ENCODE measurements around the gene CHST13. TPM values are rescaled to one million over a fixed set of nuclear protein-coding genes. Genes with fewer than 3 reads are reported as not detected.

Gene CHST13
- total RNA-seq, 1 donor: 1.5 TPM

- H3K4me1 ChIP-seq (ENCODE audit: insufficient read depth, low read length): no peaks in the 10 kb centered on the region
- H3K9me3 ChIP-seq (ENCODE audit: low read depth, low read length): no peaks in the 10 kb centered on the region
- no peaks in the 10 kb centered on the region for H3K27me3 ChIP-seq (ENCODE audit: insufficient read depth, low read length)
- H3K4me3 ChIP-seq (ENCODE audit: low read length): no peak overlapping the region
Observed at GRCh38 chr3:126496894-126497850, 26.8 kb upstream of the CHST13 start.

DNA sequence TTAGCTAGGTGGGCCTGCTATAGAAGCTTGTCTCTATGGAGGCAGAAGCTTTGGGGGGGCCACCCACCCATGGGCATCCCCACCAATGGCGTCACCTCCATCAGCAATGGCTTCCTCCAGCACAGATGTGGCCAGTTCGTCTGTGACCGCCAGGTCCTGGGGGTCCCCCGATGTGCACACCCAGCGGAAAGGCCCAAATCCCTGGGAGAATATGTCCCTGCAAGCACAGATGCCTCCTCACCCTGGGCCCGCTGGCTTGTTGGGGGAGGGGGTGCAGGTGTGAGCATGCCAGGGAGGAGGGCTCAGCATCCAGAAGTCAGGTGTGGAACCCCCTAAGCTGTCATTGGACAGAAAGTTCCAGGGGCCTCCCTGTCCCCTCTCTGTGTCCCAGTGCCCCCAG lies 26.0 kb upstream of the CHST13 start:
- H3K27me3 ChIP-seq (ENCODE audit: insufficient read depth, low read length): no peaks in the 10 kb centered on the region
- H3K9me3 ChIP-seq (ENCODE audit: low read depth, low read length): no peaks in the 10 kb centered on the region

GRCh38 chr3:126498461-126498860 lies 25.5 kb upstream of the CHST13 start:
- Histone ChIP-seq H3K4me3 (ENCODE audit: low read length) (no peak overlapping the region), H3K9me3 (ENCODE audit: low read depth, low read length) (no peaks in the 10 kb centered on the region), H3K27me3 (ENCODE audit: insufficient read depth, low read length) (no peaks in the 10 kb centered on the region), H3K4me1 (ENCODE audit: insufficient read depth, low read length) (no peaks in the 10 kb centered on the region)

More for the DNA sequence above, 26.0 kb upstream of the CHST13 start:
- Histone ChIP-seq H3K4me3 (ENCODE audit: low read length) (no peak overlapping the region), H3K4me1 (ENCODE audit: insufficient read depth, low read length) (no peaks in the 10 kb centered on the region)

- Histone ChIP-seq H3K9me3 (ENCODE audit: low read depth, low read length) (no peaks in the 10 kb centered on the region), H3K27me3 (ENCODE audit: insufficient read depth, low read length) (no peaks in the 10 kb centered on the region), H3K4me3 (ENCODE audit: low read length) (no peak overlapping the region), H3K4me1 (ENCODE audit: insufficient read depth, low read length) (no peaks in the 10 kb centered on the region)
Observed at GRCh38 chr3:126498929-126499328, 25.0 kb upstream of the CHST13 start.

GRCh38 chr3:126499401-126499800 lies 24.6 kb upstream of the CHST13 start:
- H3K27me3 ChIP-seq (ENCODE audit: insufficient read depth, low read length): no peaks in the 10 kb centered on the region
- no peaks in the 10 kb centered on the region for H3K9me3 ChIP-seq (ENCODE audit: low read depth, low read length)
- H3K4me1 ChIP-seq (ENCODE audit: insufficient read depth, low read length): no peaks in the 10 kb centered on the region
- H3K4me3 ChIP-seq (ENCODE audit: low read length): no peak overlapping the region

GRCh38 chr3:126500016-126500415 lies 23.9 kb upstream of the CHST13 start:
- Histone ChIP-seq H3K9me3 (ENCODE audit: low read depth, low read length) (no peaks in the 10 kb centered on the region), H3K4me3 (ENCODE audit: low read length) (no peak overlapping the region), H3K4me1 (ENCODE audit: insufficient read depth, low read length) (no peaks in the 10 kb centered on the region), H3K27me3 (ENCODE audit: insufficient read depth, low read length) (no peaks in the 10 kb centered on the region)

- Histone ChIP-seq H3K9me3 (ENCODE audit: low read depth, low read length) (no peaks in the 10 kb centered on the region), H3K4me1 (ENCODE audit: insufficient read depth, low read length) (no peaks in the 10 kb centered on the region), H3K27me3 (ENCODE audit: insufficient read depth, low read length) (no peaks in the 10 kb centered on the region), H3K4me3 (ENCODE audit: low read length) (no peak overlapping the region)
Observed at GRCh38 chr3:126501054-126501453, 22.9 kb upstream of the CHST13 start.

DNA sequence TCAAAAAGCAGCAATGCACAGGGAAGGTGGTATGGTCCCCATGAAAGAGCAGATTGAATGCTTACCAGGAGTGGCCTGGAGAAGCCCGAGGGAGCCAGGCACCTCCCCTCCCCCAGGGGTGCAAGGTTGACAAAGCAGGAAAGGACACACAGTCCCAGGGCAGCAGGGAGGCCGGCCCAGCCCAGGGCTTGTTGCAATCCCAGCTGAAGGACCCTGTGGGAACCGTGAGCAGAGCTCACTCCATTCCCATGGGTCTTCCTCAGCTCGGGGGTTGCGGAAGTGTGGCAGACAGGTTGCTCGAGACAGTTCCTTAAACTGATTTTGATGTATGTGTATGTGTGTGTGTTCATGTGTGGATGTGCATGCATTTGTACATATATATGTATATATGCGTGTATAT lies 22.2 kb upstream of the CHST13 start:
- Histone ChIP-seq H3K27me3 (ENCODE audit: insufficient read depth, low read length) (no peaks in the 10 kb centered on the region), H3K9me3 (ENCODE audit: low read depth, low read length) (no peaks in the 10 kb centered on the region), H3K4me3 (ENCODE audit: low read length) (no peak overlapping the region), H3K4me1 (ENCODE audit: insufficient read depth, low read length) (no peaks in the 10 kb centered on the region)

- Histone ChIP-seq H3K4me3 (ENCODE audit: low read length) (no peak overlapping the region), H3K4me1 (ENCODE audit: insufficient read depth, low read length) (no peaks in the 10 kb centered on the region), H3K27me3 (ENCODE audit: insufficient read depth, low read length) (no peaks in the 10 kb centered on the region), H3K9me3 (ENCODE audit: low read depth, low read length) (no peaks in the 10 kb centered on the region)
Observed at GRCh38 chr3:126502656-126503055, 21.3 kb upstream of the CHST13 start.

DNA sequence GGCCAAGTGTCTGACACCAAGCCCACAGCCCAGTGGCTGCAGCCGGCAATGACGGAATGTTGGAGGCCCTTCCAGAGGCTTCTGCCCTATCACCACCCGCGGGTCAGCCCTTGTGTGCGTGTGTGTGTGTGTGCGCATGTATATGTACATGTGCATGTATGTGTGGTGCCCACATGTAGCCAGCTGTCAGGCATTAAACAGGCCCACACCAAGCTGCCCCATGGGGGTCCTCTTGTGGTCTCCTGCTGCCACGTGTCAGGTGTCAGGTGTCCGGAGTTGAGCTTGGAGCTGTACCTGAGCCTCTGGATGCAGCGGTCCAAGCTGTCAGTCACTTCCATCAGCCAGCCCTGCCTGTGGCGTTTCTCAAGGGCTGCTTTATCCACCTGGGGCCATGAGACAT lies 20.3 kb upstream of the CHST13 start:
- H3K27me3 ChIP-seq (ENCODE audit: insufficient read depth, low read length): no peaks in the 10 kb centered on the region
- no peak overlapping the region for H3K4me3 ChIP-seq (ENCODE audit: low read length)
- H3K4me1 ChIP-seq (ENCODE audit: insufficient read depth, low read length): no peaks in the 10 kb centered on the region
- H3K9me3 ChIP-seq (ENCODE audit: low read depth, low read length): no peaks in the 10 kb centered on the region

GRCh38 chr3:126507886-126508285 lies 16.1 kb upstream of the CHST13 start:
- H3K4me1 ChIP-seq (ENCODE audit: insufficient read depth, low read length): no peaks in the 10 kb centered on the region
- H3K27me3 ChIP-seq (ENCODE audit: insufficient read depth, low read length): no peaks in the 10 kb centered on the region
- H3K4me3 ChIP-seq (ENCODE audit: low read length): no peak overlapping the region
- H3K9me3 ChIP-seq (ENCODE audit: low read depth, low read length): no peaks in the 10 kb centered on the region

- no peaks in the 10 kb centered on the region for H3K27me3 ChIP-seq (ENCODE audit: insufficient read depth, low read length)
- H3K4me1 ChIP-seq (ENCODE audit: insufficient read depth, low read length): no peaks in the 10 kb centered on the region
- no peak overlapping the region for H3K4me3 ChIP-seq (ENCODE audit: low read length)
- H3K9me3 ChIP-seq (ENCODE audit: low read depth, low read length): no peaks in the 10 kb centered on the region
Observed at GRCh38 chr3:126508564-126508964, 15.4 kb upstream of the CHST13 start.

GRCh38 chr3:126509597-126510307 lies 14.2 kb upstream of the CHST13 start:
- Histone ChIP-seq H3K9me3 (ENCODE audit: low read depth, low read length) (no peaks in the 10 kb centered on the region), H3K27me3 (ENCODE audit: insufficient read depth, low read length) (no peaks in the 10 kb centered on the region), H3K4me1 (ENCODE audit: insufficient read depth, low read length) (no peaks in the 10 kb centered on the region), H3K4me3 (ENCODE audit: low read length) (no peak overlapping the region)

- Histone ChIP-seq H3K27me3 (ENCODE audit: insufficient read depth, low read length) (no peaks in the 10 kb centered on the region), H3K4me3 (ENCODE audit: low read length) (no peak overlapping the region), H3K9me3 (ENCODE audit: low read depth, low read length) (no peaks in the 10 kb centered on the region), H3K4me1 (ENCODE audit: insufficient read depth, low read length) (no peaks in the 10 kb centered on the region)
Observed at GRCh38 chr3:126510308-126510910, 13.5 kb upstream of the CHST13 start.

DNA sequence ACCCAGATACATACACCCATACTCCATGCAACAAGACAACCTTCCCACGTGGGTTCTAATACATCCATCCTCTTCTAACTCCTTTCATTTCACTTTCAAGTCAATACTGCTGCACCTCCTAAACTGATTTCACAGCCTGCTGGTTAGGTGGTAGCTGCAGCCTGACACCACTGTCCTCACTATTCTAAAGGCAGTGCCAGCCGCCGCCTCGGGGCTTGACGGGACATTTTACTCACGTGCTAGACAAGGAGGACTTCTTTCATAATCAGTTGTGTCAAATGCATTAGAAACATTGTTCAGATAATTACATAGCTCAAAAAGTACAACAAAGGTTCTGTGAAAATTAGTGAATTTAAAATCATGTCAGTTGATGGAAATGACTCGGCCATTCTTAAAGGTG lies 12.7 kb upstream of the CHST13 start:
- no peak overlapping the region for H3K4me3 ChIP-seq (ENCODE audit: low read length)
- H3K9me3 ChIP-seq (ENCODE audit: low read depth, low read length): no peaks in the 10 kb centered on the region
- no peaks in the 10 kb centered on the region for H3K27me3 ChIP-seq (ENCODE audit: insufficient read depth, low read length)
- H3K4me1 ChIP-seq (ENCODE audit: insufficient read depth, low read length): no peaks in the 10 kb centered on the region
